Motor neuron (in vitro differentiated cells): Measurements from ENCODE around the gene RFTN1. TPM values are rescaled to one million over a fixed set of nuclear protein-coding genes. Genes with fewer than 3 reads are reported as not detected.
"Not testable (repeated sequence)": the region's sequence is repeated elsewhere in the genome, so short reads cannot be mapped to it uniquely, and the experiment has no call there.

Experiments
- ATAC-seq, 8 experiments: fragments of 200-7000 bp; cut with Tn5 transposase; replicated peaks in 6 of 8; 2 replicates each; pipeline ENCODE4 v1.8.0; 2021; ENCODE audit warnings: mild to moderate bottlenecking in 8 of 8, moderate library complexity in 8 of 8
- H3K27ac ChIP-seq, 2 donors: fragments of 250-450 bp; sonication (Bioruptor Pico); 2 replicates each; pipeline ENCODE4 v1.9.0; 2021; ENCODE audit warnings: antibody characterized with exemption in 2 of 2, mild to moderate bottlenecking in 2 of 2, moderate library complexity in 1 of 2
- H3K4me1 ChIP-seq, 2 donors: fragments of 250-450 bp; sonication (Bioruptor Pico); replicated peaks in 1 of 2; 2 replicates each; pipeline ENCODE4 v1.6.1; 2021; ENCODE audit warnings: antibody characterized with exemption in 2 of 2, mild to moderate bottlenecking in 2 of 2, moderate library complexity in 1 of 2
- H3K4me3 ChIP-seq, 5 donors: fragments of 250-450 bp; sonication (Bioruptor Pico); 2 replicates each; pipeline ENCODE4 v1.9.0; 2021; ENCODE audit warnings: antibody characterized with exemption in 5 of 5, mild to moderate bottlenecking in 5 of 5, moderate library complexity in 4 of 5
- WGBS, 10 experiments: fragments of 450-650 bp; shearing (Covaris generic); methylation state at CpG; one replicate each; pipeline ENCODE4 v1.0.0; 2022; 5-methylcytosine and 5-hydroxymethylcytosine counted together
- in situ Hi-C, 9 experiments: fragments of 400-800 bp; cut with MboI; loops; one replicate each; pipeline ENCODE4 v1.15.0; 2021; ENCODE audit warnings: low sequenced_read_pairs in 9 of 9, low pct_unique_long_range_greater_than_20kb in 2 of 9; ENCODE audit not compliant: unreplicated experiment in 9 of 9
- total RNA-seq, 8 experiments: library from RNA; unstranded; fragments of 300-600 nt; gene quantifications; 2 replicates each; pipeline versions ENCODE4 v1.2.3 to v1.2.4, GENCODE V29; 2022

The RFTN1 gene
- total RNA-seq, 8 experiments from 2014 or later = 2.4 to 27.9 (median 6.7) TPM

- ATAC-seq = not testable (repeated sequence)
Measured at GRCh38 chr3:16489326-16490061, 24.0 kb downstream of the RFTN1 start.

GRCh38 chr3:16488637-16489036 lies 24.9 kb downstream of the RFTN1 start:
- Histone ChIP-seq H3K27ac (no peak overlapping the region), H3K4me1 (peaks cover under 1 to 2% of the 10 kb centered on the region in 2 donors), H3K4me3 (no peak overlapping the region)
- no peak for ATAC-seq
- WGBS, 10 experiments = 67 to 100% (median 81%) methylated on average over 1 to 3 of the region's 3 CpGs; no CpG with 5 or more reads in 2 of the 10 experiments
- in situ Hi-C loops = no loop called here

More at GRCh38 chr3:16489326-16490061, 24.0 kb downstream of the RFTN1 start:
- H3K27ac ChIP-seq, H3K4me3 ChIP-seq, in situ Hi-C loops: not testable (repeated sequence)
- H3K4me1 ChIP-seq = peaks cover 5 to 10% of the 10 kb centered on the region in 2 donors
- 75 to 94% (median 90%) methylated on average over 3 to 8 of the region's 8 CpGs; no CpG with 5 or more reads in 1 of the 10 experiments for WGBS, 10 experiments

GRCh38 chr3:16487511-16488175 lies 25.9 kb downstream of the RFTN1 start:
- no peak for ATAC-seq
- in situ Hi-C loops = no loop called here
- Histone ChIP-seq H3K27ac (no peak overlapping the region), H3K4me1 (peaks cover 3 to 4% of the 10 kb centered on the region in 2 donors), H3K4me3 (no peak overlapping the region)
- WGBS, 10 experiments = 62 to 100% (median 91%) methylated on average over 1 to 8 of the region's 11 CpGs; no CpG with 5 or more reads in 2 of the 10 experiments

GRCh38 chr3:16486951-16487480 lies 26.5 kb downstream of the RFTN1 start:
- ATAC-seq = no peak
- 43 to 100% (median 85%) methylated on average over 2 to 5 of the region's 6 CpGs; no CpG with 5 or more reads in 3 of the 10 experiments for WGBS, 10 experiments
- H3K27ac ChIP-seq = no peak overlapping the region
- in situ Hi-C loops = no loop called here
- no peak overlapping the region for H3K4me3 ChIP-seq
- H3K4me1 ChIP-seq = peaks cover 10% of the 10 kb centered on the region in 2 donors

GRCh38 chr3:16486201-16486600 lies 27.3 kb downstream of the RFTN1 start:
- H3K4me1 ChIP-seq = peaks cover 14 to 16% of the 10 kb centered on the region in 2 donors
- 20 to 100% (median 80%) methylated on average over 1 to 2 of the region's 2 CpGs for WGBS, 10 experiments
- H3K4me3 ChIP-seq = no peak overlapping the region
- no peak for ATAC-seq
- no peak overlapping the region for H3K27ac ChIP-seq
- in situ Hi-C loops = no loop called here

- 66 to 96% (median 86%) methylated on average over 1 to 5 of the region's 5 CpGs; no CpG with 5 or more reads in 1 of the 10 experiments for WGBS, 10 experiments
- no peak overlapping the region for H3K4me3 ChIP-seq
- H3K4me1 ChIP-seq = peaks cover 14 to 22% of the 10 kb centered on the region in 2 donors
Measured at GRCh38 chr3:16485395-16485992, 28.0 kb downstream of the RFTN1 start.

GRCh38 chr3:16484984-16485383 lies 28.5 kb downstream of the RFTN1 start:
- 46 to 100% (median 82%) methylated on average over 1 to 2 of the region's 2 CpGs; no CpG with 5 or more reads in 1 of the 10 experiments for WGBS, 10 experiments
- ATAC-seq = no peak
- Histone ChIP-seq H3K4me1 (peaks cover 14 to 27% of the 10 kb centered on the region in 2 donors), H3K4me3 (no peak overlapping the region), H3K27ac (no peak overlapping the region)
- in situ Hi-C loops = no loop called here

More at GRCh38 chr3:16485395-16485992, 28.0 kb downstream of the RFTN1 start:
- peak in 3 of 8 experiments; percentile 79 to 84 (median 80) for ATAC-seq
- in situ Hi-C loops = no loop called here
- H3K27ac ChIP-seq = no peak overlapping the region

- WGBS, 10 experiments = 3 to 100% (median 89%) methylated on average over 2 to 6 of the region's 6 CpGs
- in situ Hi-C loops = no loop called here
- Histone ChIP-seq H3K4me3 (no peak overlapping the region), H3K4me1 (peaks cover 14 to 27% of the 10 kb centered on the region in 2 donors), H3K27ac (no peak overlapping the region)
- ATAC-seq = peak in 3 of 8 experiments; percentile 16 to 33 (median 31)
Measured at GRCh38 chr3:16484216-16484615, 29.3 kb downstream of the RFTN1 start.

- peaks cover 14 to 27% of the 10 kb centered on the region in 2 donors for H3K4me1 ChIP-seq
- no peak overlapping the region for H3K4me3 ChIP-seq
- WGBS, 10 experiments = 15 to 71% (median 22%) methylated on average over 1 to 7 of the region's 7 CpGs; no CpG with 5 or more reads in 3 of the 10 experiments
- H3K27ac ChIP-seq = no peak overlapping the region
- in situ Hi-C loops = no loop called here
- ATAC-seq = peak; percentile 14 to 90 (median 54)
Measured at GRCh38 chr3:16482770-16483531, 30.5 kb downstream of the RFTN1 start.

- 69 to 100% (median 81%) methylated on average over 2 to 5 of the region's 5 CpGs; no CpG with 5 or more reads in 1 of the 10 experiments for WGBS, 10 experiments
- no peak for ATAC-seq
- Histone ChIP-seq H3K27ac (no peak overlapping the region), H3K4me1 (peaks cover 14 to 27% of the 10 kb centered on the region in 2 donors), H3K4me3 (no peak overlapping the region)
- in situ Hi-C loops = no loop called here
Measured at GRCh38 chr3:16482194-16482769, 31.2 kb downstream of the RFTN1 start.

- 83 to 100% (median 90%) methylated on average over 1 to 3 of the region's 3 CpGs; no CpG with 5 or more reads in 4 of the 10 experiments for WGBS, 10 experiments
- Histone ChIP-seq H3K4me1 (peaks cover 20 to 34% of the 10 kb centered on the region in 2 donors), H3K27ac (no peak overlapping the region), H3K4me3 (no peak overlapping the region)
- ATAC-seq = no peak
- in situ Hi-C loops = no loop called here
Measured at GRCh38 chr3:16481546-16481897, 32.0 kb downstream of the RFTN1 start.
